Liver (tissue), 9 donors: ENCODE data around the gene FAM133A. TPM values are rescaled to one million over a fixed set of nuclear protein-coding genes. Genes with fewer than 3 reads are reported as not detected.

Source experiments
- DNase-seq: peaks from one replicate; pipeline ENCODE4 v3.0.0-alpha.2; 2017; ENCODE audit warnings: low spot score
- H3K27ac ChIP-seq, 2 donors: one replicate each; pipeline ENCODE4 v1.7.0; 2013; ENCODE audit warnings: inconsistent platforms in 2 of 2, low read length in 2 of 2, control low read depth in 1 of 2, low read depth in 1 of 2, mild to moderate bottlenecking in 1 of 2
- H3K27me3 ChIP-seq, 4 donors: one replicate each; pipeline versions ENCODE4 v1.6.1 to v1.7.0; 2013; ENCODE audit warnings: low read length in 3 of 4, inconsistent platforms in 1 of 4, mild to moderate bottlenecking in 1 of 4, moderate library complexity in 1 of 4; ENCODE audit not compliant: control insufficient read depth in 4 of 4, insufficient read depth in 4 of 4
- H3K36me3 ChIP-seq, 4 donors: one replicate each; pipeline versions ENCODE4 v1.6.1 to v1.7.0; 2013; ENCODE audit warnings: low read length in 3 of 4, mild to moderate bottlenecking in 3 of 4, low read depth in 1 of 4, moderate library complexity in 1 of 4; ENCODE audit not compliant: control insufficient read depth in 4 of 4, insufficient read depth in 3 of 4
- H3K4me1 ChIP-seq, 4 donors: one replicate each; pipeline versions ENCODE4 v1.6.1 to v1.7.0; 2013; ENCODE audit warnings: low read length in 3 of 4, mild to moderate bottlenecking in 3 of 4, moderate library complexity in 1 of 4; ENCODE audit not compliant: control insufficient read depth in 4 of 4, insufficient read depth in 4 of 4
- H3K4me3 ChIP-seq, 3 donors: one replicate each; pipeline versions ENCODE4 v1.6.1 to v1.7.0; 2013; ENCODE audit warnings: low read length in 3 of 3, control low read depth in 1 of 3, low read depth in 1 of 3, mild to moderate bottlenecking in 1 of 3
- H3K9ac ChIP-seq, 2 donors: one replicate each; pipeline ENCODE4 v1.7.0; 2013; ENCODE audit warnings: low read length in 2 of 2, mild to moderate bottlenecking in 2 of 2, moderate library complexity in 2 of 2, control low read depth in 1 of 2, low read depth in 1 of 2
- H3K9me3 ChIP-seq, 4 donors: one replicate each; pipeline versions ENCODE4 v1.6.1 to v1.7.0; 2013; ENCODE audit warnings: low read length in 3 of 4; ENCODE audit not compliant: control insufficient read depth in 4 of 4
- EGR1 ChIP-seq, 2 donors: IDR thresholded peaks; 2 replicates each; pipeline ENCODE4 v1.6.1; 2016 to 2018; ENCODE audit warnings: antibody characterized with exemption in 2 of 2, low read depth in 2 of 2
- FOXA1 ChIP-seq: IDR thresholded peaks from 2 replicates; pipeline ENCODE4 v1.6.1; 2016; ENCODE audit warnings: antibody characterized with exemption
- FOXA2 ChIP-seq: IDR thresholded peaks from 2 replicates; pipeline ENCODE4 v1.6.1; 2016; ENCODE audit warnings: antibody characterized with exemption
- GABPA ChIP-seq, 2 donors: IDR thresholded peaks in 1 of 2; conservative IDR thresholded peaks in 1 of 2; 2 replicates each; pipeline ENCODE4 v1.6.1; 2016; ENCODE audit warnings: antibody characterized with exemption in 2 of 2, mild to moderate bottlenecking in 1 of 2, moderate library complexity in 1 of 2
- HNF4A ChIP-seq, 2 donors: conservative IDR thresholded peaks; 2 replicates each; pipeline ENCODE4 v1.6.1; 2016; ENCODE audit warnings: antibody characterized with exemption in 2 of 2, mild to moderate bottlenecking in 2 of 2
- HNF4G ChIP-seq: IDR thresholded peaks from 2 replicates; pipeline ENCODE4 v1.6.1; 2016; ENCODE audit warnings: antibody characterized with exemption
- JUND ChIP-seq, 2 donors: IDR thresholded peaks; 2 replicates each; pipeline ENCODE4 v1.6.1; 2016; ENCODE audit warnings: antibody characterized with exemption in 2 of 2
- NR2F2 ChIP-seq: IDR thresholded peaks from 2 replicates; pipeline ENCODE4 v1.6.1; 2016; ENCODE audit warnings: antibody characterized with exemption
- RAD21 ChIP-seq, 2 donors: IDR thresholded peaks; 2 replicates each; pipeline ENCODE4 v1.6.1; 2016; ENCODE audit warnings: antibody characterized with exemption in 2 of 2, mild to moderate bottlenecking in 2 of 2
- RXRA ChIP-seq, 2 donors: IDR thresholded peaks; 2 replicates each; pipeline ENCODE4 v1.6.1; 2017 to 2018; ENCODE audit warnings: antibody characterized with exemption in 2 of 2, mild to moderate bottlenecking in 1 of 2
- SP1 ChIP-seq: IDR thresholded peaks from 2 replicates; pipeline ENCODE4 v1.6.1; 2018; ENCODE audit warnings: antibody characterized with exemption, mild to moderate bottlenecking
- TAF1 ChIP-seq: conservative IDR thresholded peaks from 2 replicates; pipeline ENCODE4 v1.6.1; 2016; ENCODE audit warnings: antibody characterized with exemption, mild to moderate bottlenecking
- YY1 ChIP-seq: IDR thresholded peaks from 2 replicates; pipeline ENCODE4 v1.6.1; 2016; ENCODE audit warnings: antibody characterized with exemption, mild to moderate bottlenecking
- WGBS: extraction: QIAGEN DNeasy Blood & Tissue Kit; methylation state at CpG from one replicate; pipeline ENCODE4 v1.1.7; 2013; 5-methylcytosine and 5-hydroxymethylcytosine counted together
- polyA plus RNA-seq, 2 donors: library from polyadenylated mRNA; stranded (reverse) in 1 of 2; unstranded in 1 of 2; fragments of 200-250 nt in 1 of 2; fragments of >200 nt in 1 of 2; fragmentation: Nextera tagmentation in 1 of 2; extraction: Ambion mirVana in 1 of 2; gene quantifications; one replicate each; pipeline versions ENCODE4 v1.2.1 to v1.2.3, GENCODE V29; 2013 to 2015
- total RNA-seq, 2 donors: library from RNA; depleted of rRNA; stranded (reverse); fragments of >200 nt; gene quantifications; one replicate each; pipeline ENCODE4 v1.2.3, GENCODE V29; 2014
- TF ChIP-seq, protein P1 (sequence below): IDR thresholded peaks from 2 replicates; pipeline ENCODE4 v1.6.1; 2016; ENCODE audit warnings: antibody characterized with exemption
- TF ChIP-seq, protein P2 (sequence below): IDR thresholded peaks from 2 replicates; pipeline ENCODE4 v1.6.1; 2016; ENCODE audit warnings: antibody characterized with exemption
- TF ChIP-seq, protein P3 (sequence below): IDR thresholded peaks from 2 replicates; pipeline ENCODE4 v1.6.1; 2016; ENCODE audit warnings: antibody characterized with exemption
- TF ChIP-seq, protein P4 (sequence below): IDR thresholded peaks from 2 replicates; pipeline ENCODE4 v1.6.1; 2016; ENCODE audit warnings: antibody characterized with exemption, mild to moderate bottlenecking
- TF ChIP-seq, protein P5 (sequence below): fragments of 150-350 bp; IDR thresholded peaks from 2 replicates; pipeline ENCODE4 v1.5.1; 2017; ENCODE audit warnings: improper control_type of control experiment, low read depth, low read length; ENCODE audit not compliant: missing input control
- donor health status: healthy.
- donor health status: healthy.
- donor health status: healthy.
- donor health status: healthy.
- donor health status: healthy.

FAM133A gene
- total and polyA plus RNA-seq, 4 donors: 0.02 TPM; not detected in 3

DNA sequence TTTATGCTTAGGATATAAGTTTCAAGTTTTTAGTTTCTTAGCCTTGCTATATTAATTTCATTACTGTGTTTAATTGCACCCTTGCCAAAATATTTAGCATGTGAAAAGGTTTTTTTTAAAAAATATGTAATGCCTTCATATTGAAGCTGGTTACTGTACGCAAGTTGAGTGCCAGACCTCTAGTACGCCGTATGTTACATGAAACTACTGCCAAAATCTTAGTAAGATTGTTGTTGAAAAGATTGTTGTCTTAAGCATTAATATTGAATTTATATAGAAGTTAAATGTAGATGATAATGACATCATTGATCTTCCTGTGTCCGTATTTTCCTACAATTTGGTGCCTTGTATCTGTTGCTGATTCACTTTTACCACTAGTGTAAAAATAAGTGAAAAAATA is 37.1 kb downstream of the FAM133A start (continued):
- no peak for TF ChIP-seq RAD21 (IDR thresholded peaks at IDR 0.05)
- TF ChIP-seq, protein P1, sequence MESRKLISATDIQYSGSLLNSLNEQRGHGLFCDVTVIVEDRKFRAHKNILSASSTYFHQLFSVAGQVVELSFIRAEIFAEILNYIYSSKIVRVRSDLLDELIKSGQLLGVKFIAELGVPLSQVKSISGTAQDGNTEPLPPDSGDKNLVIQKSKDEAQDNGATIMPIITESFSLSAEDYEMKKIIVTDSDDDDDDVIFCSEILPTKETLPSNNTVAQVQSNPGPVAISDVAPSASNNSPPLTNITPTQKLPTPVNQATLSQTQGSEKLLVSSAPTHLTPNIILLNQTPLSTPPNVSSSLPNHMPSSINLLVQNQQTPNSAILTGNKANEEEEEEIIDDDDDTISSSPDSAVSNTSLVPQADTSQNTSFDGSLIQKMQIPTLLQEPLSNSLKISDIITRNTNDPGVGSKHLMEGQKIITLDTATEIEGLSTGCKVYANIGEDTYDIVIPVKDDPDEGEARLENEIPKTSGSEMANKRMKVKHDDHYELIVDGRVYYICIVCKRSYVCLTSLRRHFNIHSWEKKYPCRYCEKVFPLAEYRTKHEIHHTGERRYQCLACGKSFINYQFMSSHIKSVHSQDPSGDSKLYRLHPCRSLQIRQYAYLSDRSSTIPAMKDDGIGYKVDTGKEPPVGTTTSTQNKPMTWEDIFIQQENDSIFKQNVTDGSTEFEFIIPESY: no peak

DNA sequence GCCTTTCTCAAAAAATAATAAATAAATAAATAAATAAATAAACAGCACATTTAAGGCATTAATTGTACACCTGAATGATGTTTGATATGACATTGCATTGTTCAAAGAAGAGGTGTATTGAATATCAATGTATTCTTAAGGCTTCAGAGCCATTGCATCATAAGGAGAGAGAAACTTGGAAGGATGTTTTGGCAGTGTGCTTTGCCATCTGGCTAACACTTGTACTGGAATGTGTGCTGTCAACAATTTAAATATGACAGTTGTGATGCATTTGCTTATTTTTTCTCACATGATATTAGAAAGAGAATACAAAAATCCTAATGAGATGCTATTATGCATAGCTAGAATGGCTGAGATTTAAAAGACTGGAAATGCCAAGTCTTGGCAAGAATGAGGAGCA is 67.8 kb downstream of the FAM133A start:
- no peak for TF ChIP-seq RAD21 (IDR thresholded peaks at IDR 0.05)
- no peak for TF ChIP-seq HNF4A (conservative IDR thresholded peaks at IDR 0.05)
- no peak for TF ChIP-seq RXRA (IDR thresholded peaks at IDR 0.05)
- TF ChIP-seq, protein P2, sequence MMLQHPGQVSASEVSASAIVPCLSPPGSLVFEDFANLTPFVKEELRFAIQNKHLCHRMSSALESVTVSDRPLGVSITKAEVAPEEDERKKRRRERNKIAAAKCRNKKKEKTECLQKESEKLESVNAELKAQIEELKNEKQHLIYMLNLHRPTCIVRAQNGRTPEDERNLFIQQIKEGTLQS: no peak
- TF ChIP-seq HNF4G: no peak
- no peak for TF ChIP-seq EGR1 (IDR thresholded peaks at IDR 0.05; ENCODE audit: low read depth in 2 of 2)
- no peak for TF ChIP-seq GABPA (IDR thresholded peaks at IDR 0.05 in 1 of 2, conservative IDR thresholded peaks at IDR 0.05 in 1 of 2)
- TF ChIP-seq, protein P1: no peak
- TF ChIP-seq NR2F2: no peak
- no peak for TF ChIP-seq FOXA2
- TF ChIP-seq SP1: no peak
- no peak for TF ChIP-seq FOXA1
- TF ChIP-seq, protein P3, sequence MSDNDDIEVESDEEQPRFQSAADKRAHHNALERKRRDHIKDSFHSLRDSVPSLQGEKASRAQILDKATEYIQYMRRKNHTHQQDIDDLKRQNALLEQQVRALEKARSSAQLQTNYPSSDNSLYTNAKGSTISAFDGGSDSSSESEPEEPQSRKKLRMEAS: no peak
- no peak for TF ChIP-seq TAF1
- TF ChIP-seq YY1: no peak
- H3K36me3 ChIP-seq: no peaks in the 10 kb centered on the region

DNA sequence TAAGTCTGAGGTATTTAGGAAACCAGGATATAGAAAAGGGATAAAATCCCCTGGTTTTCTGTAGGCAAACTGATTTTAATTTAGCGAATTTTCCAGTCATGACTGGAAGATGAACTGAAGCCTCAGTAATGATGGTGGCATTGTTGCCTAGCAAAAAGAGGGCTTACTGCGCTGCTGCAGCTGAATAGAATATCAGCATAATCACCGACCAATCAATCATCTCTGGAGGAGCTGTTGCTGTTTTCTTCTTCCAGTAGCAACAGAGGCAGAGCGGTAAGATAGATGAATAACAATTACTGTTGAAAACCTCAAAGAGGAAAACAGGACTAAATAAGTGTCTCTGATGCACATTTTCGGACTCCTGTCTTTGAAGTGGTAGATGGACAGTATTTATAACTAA is 86.2 kb downstream of the FAM133A start:
- no peak for DNase-seq
- Histone ChIP-seq H3K27me3 (no peaks in the 10 kb centered on the region), H3K4me1 (no peaks in the 10 kb centered on the region), H3K9ac (no peak overlapping the region), H3K36me3 (no peaks in the 10 kb centered on the region), H3K9me3 (no peaks in the 10 kb centered on the region), H3K4me3 (no peak overlapping the region), H3K27ac (no peak overlapping the region)
- WGBS: 78% methylated on average over 5 of the region's 5 CpGs
- no peak for TF ChIP-seq HNF4A (conservative IDR thresholded peaks at IDR 0.05)
- no peak for TF ChIP-seq HNF4G
- TF ChIP-seq, protein P2: no peak
- TF ChIP-seq SP1: no peak
- no peak for TF ChIP-seq TAF1
- no peak for TF ChIP-seq EGR1 (IDR thresholded peaks at IDR 0.05; ENCODE audit: low read depth in 2 of 2)
- TF ChIP-seq, protein P1: no peak
- TF ChIP-seq JUND (IDR thresholded peaks at IDR 0.05): no peak
- TF ChIP-seq, protein P4, sequence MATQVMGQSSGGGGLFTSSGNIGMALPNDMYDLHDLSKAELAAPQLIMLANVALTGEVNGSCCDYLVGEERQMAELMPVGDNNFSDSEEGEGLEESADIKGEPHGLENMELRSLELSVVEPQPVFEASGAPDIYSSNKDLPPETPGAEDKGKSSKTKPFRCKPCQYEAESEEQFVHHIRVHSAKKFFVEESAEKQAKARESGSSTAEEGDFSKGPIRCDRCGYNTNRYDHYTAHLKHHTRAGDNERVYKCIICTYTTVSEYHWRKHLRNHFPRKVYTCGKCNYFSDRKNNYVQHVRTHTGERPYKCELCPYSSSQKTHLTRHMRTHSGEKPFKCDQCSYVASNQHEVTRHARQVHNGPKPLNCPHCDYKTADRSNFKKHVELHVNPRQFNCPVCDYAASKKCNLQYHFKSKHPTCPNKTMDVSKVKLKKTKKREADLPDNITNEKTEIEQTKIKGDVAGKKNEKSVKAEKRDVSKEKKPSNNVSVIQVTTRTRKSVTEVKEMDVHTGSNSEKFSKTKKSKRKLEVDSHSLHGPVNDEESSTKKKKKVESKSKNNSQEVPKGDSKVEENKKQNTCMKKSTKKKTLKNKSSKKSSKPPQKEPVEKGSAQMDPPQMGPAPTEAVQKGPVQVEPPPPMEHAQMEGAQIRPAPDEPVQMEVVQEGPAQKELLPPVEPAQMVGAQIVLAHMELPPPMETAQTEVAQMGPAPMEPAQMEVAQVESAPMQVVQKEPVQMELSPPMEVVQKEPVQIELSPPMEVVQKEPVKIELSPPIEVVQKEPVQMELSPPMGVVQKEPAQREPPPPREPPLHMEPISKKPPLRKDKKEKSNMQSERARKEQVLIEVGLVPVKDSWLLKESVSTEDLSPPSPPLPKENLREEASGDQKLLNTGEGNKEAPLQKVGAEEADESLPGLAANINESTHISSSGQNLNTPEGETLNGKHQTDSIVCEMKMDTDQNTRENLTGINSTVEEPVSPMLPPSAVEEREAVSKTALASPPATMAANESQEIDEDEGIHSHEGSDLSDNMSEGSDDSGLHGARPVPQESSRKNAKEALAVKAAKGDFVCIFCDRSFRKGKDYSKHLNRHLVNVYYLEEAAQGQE: no peak
- TF ChIP-seq, protein P5, sequence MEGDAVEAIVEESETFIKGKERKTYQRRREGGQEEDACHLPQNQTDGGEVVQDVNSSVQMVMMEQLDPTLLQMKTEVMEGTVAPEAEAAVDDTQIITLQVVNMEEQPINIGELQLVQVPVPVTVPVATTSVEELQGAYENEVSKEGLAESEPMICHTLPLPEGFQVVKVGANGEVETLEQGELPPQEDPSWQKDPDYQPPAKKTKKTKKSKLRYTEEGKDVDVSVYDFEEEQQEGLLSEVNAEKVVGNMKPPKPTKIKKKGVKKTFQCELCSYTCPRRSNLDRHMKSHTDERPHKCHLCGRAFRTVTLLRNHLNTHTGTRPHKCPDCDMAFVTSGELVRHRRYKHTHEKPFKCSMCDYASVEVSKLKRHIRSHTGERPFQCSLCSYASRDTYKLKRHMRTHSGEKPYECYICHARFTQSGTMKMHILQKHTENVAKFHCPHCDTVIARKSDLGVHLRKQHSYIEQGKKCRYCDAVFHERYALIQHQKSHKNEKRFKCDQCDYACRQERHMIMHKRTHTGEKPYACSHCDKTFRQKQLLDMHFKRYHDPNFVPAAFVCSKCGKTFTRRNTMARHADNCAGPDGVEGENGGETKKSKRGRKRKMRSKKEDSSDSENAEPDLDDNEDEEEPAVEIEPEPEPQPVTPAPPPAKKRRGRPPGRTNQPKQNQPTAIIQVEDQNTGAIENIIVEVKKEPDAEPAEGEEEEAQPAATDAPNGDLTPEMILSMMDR: no peak
- TF ChIP-seq GABPA (IDR thresholded peaks at IDR 0.05 in 1 of 2, conservative IDR thresholded peaks at IDR 0.05 in 1 of 2): no peak
- no peak for TF ChIP-seq NR2F2

More for the DNA sequence above, 67.8 kb downstream of the FAM133A start:
- DNase-seq: no peak
- Histone ChIP-seq H3K27ac (no peak overlapping the region), H3K4me1 (no peaks in the 10 kb centered on the region), H3K9ac (no peak overlapping the region), H3K4me3 (no peak overlapping the region), H3K27me3 (peaks cover 0 to 4% (median 0%) of the 10 kb centered on the region in 4 donors), H3K9me3 (no peaks in the 10 kb centered on the region)
